DND-41 (cell line): Measurements from ENCODE around the gene HMGCL.
"Not testable (repeated sequence)": the region's sequence is repeated elsewhere in the genome, so short reads cannot be mapped to it uniquely, and the experiment has no call there.

ENCODE experiments used
- CTCF ChIP-seq: IDR thresholded peaks from 2 replicates; pipeline ENCODE4 v1.5.1; 2012; ENCODE audit warnings: borderline replicate concordance, low read length, moderate library complexity, mild to moderate bottlenecking; ENCODE audit not compliant: poor library complexity, severe bottlenecking; ENCODE audit errors: extremely low read depth
- EZH2 ChIP-seq: IDR thresholded peaks from 3 replicates; pipeline ENCODE4 v1.6.1; 2012; ENCODE audit warnings: borderline replicate concordance, low read depth, mild to moderate bottlenecking, moderate library complexity, low read length, inconsistent platforms; ENCODE audit not compliant: severe bottlenecking

GRCh38 chr1:23802809-23803342 is 22.4 kb downstream of the HMGCL start:
- not testable (repeated sequence) for TF ChIP-seq EZH2, CTCF
